Activated naive CD4-positive, alpha-beta T cell treated with anti-CD3 and anti-CD28 coated beads, Interleukin-2, amount 50 U/mL, for 24 hours (primary cell): ENCODE measurements around the gene SOX8.
"Not testable (repeated sequence)": the region's sequence is repeated elsewhere in the genome, so short reads cannot be mapped to it uniquely, and the experiment has no call there.

ENCODE experiments used
- H3K27ac Mint-ChIP-seq: one replicate; pipeline ENCODE4 v1.8.0; 2021; ENCODE audit warnings: mild to moderate bottlenecking, mixed read lengths
- H3K27me3 Mint-ChIP-seq: one replicate; pipeline ENCODE4 v1.8.0; 2021; ENCODE audit warnings: mixed read lengths
- H3K36me3 Mint-ChIP-seq: one replicate; pipeline ENCODE4 v1.8.0; 2021; ENCODE audit warnings: mixed read lengths
- H3K4me1 Mint-ChIP-seq: one replicate; pipeline ENCODE4 v1.8.0; 2021; ENCODE audit warnings: mixed read lengths
- H3K4me3 Mint-ChIP-seq: one replicate; pipeline ENCODE4 v1.8.0; 2021; ENCODE audit warnings: mild to moderate bottlenecking, mixed read lengths
- H3K9me3 Mint-ChIP-seq: one replicate; pipeline ENCODE4 v1.8.0; 2021; ENCODE audit warnings: mixed read lengths

The SOX8 gene

GRCh38 chr16:1013593-1013900, 32.0 kb downstream of the SOX8 start:
- Mint-ChIP-seq H3K4me1 (peaks cover 10% of the 10 kb centered on the region), H3K27me3 (no peaks in the 10 kb centered on the region), H3K9me3 (no peaks in the 10 kb centered on the region), H3K4me3 (no peak overlapping the region), H3K36me3 (no peaks in the 10 kb centered on the region), H3K27ac (no peak overlapping the region)

DNA sequence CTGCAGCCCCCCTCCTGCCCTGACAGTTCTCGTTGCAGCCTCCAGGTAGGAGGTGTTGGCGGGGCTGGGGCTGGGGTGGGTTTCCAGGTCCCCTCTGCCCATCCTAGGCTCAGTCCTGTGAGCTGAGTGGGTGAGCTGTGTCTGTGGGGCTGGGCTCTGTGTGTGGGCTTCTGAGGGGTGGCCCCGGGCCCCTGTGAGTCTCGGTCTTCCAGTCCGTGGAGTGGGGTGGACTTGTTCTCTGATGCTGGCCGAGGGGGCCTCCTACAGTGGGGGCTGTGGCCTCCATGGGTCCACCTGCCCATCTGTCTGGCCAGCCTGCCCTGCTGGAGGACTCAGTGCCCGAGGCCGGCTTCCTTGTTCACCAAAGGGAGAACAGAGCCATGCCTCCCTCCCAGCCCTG, 32.7 kb downstream of the SOX8 start:
- Mint-ChIP-seq H3K36me3 (no peaks in the 10 kb centered on the region), H3K9me3 (no peaks in the 10 kb centered on the region), H3K4me1 (peaks cover 3% of the 10 kb centered on the region), H3K27me3 (no peaks in the 10 kb centered on the region), H3K27ac (no peak overlapping the region), H3K4me3 (no peak overlapping the region)

DNA sequence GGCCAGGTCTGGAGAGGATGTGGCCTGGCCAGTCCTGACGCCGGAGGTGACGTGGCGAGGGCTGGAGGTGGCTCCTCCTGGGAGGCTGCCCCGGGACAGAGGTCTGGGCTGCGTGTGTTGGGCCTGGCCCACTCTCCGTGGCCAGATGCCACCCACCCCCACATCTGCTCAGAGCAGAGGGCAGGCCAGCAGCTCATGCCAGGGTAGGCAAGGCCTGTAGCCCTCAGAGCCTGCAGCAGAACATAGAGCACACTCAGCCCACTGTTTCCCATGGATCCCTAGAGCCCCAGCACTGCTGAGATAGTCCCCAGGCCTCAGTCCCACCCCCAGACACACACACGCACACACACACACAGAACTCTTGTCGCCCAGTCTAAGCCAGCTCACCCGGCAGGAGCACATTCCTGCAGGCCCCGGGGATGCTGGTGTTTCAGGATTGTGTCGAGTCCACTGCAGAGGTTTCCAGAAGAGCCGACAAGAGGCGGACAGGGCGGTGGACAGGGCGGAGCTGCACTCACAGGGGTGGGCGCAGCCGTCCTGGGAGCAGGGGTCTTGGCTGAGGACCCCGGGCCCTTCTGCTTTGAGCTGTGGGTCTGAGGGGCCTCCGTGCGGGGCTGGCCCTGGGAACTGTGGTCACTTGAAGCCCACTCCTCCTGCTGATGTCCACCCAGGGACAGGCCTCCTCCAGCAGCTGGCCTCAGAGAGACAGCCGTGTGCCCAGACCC, 33.4 kb downstream of the SOX8 start:
- no peak overlapping the region for H3K4me3 Mint-ChIP-seq
- H3K27ac Mint-ChIP-seq, result no peak overlapping the region
- no peaks in the 10 kb centered on the region for H3K4me1 Mint-ChIP-seq
- no peaks in the 10 kb centered on the region for H3K36me3 Mint-ChIP-seq
- no peaks in the 10 kb centered on the region for H3K27me3 Mint-ChIP-seq
- H3K9me3 Mint-ChIP-seq, result no peaks in the 10 kb centered on the region

DNA sequence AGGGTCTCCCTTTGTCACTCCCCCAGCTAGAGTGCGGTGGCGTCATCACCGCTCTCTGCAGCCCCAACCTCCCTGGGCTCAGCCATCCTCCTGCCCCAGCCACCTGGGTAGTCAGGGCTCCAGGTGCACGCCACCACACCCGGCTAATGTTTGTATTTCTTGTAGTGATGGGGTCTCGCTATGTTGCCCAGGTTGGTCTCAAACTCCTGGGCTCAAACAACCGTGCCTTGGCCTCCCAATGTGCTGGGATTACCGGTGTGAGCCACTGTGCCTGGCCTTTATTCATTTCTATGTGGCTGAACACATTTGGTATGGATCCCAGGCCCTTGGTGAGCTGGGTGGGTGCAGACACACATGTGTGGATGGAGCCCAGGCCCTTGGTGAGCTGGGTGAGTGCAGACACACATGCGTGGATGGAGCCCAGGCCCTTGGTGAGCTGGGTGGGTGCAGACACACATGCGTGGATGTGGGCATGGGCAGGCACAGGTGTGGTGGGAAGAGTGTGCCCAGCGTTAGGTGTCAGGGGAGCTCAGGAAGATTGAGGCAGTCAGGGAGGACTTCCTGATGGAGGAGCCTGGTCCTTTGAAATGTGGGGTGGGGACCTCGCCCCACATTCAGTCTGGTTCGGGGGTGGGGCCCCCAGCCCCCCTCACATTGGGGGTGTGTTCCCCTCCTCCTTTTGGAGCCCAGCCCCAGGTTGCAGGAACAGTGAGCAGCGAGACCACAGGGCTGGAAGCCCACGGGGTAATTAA, 37.1 kb downstream of the SOX8 start:
- H3K4me1 Mint-ChIP-seq, result no peaks in the 10 kb centered on the region
- H3K9me3 Mint-ChIP-seq, result no peaks in the 10 kb centered on the region
- no peak overlapping the region for H3K4me3 Mint-ChIP-seq
- no peaks in the 10 kb centered on the region for H3K36me3 Mint-ChIP-seq
- H3K27ac Mint-ChIP-seq, result no peak overlapping the region
- H3K27me3 Mint-ChIP-seq, result no peaks in the 10 kb centered on the region

DNA sequence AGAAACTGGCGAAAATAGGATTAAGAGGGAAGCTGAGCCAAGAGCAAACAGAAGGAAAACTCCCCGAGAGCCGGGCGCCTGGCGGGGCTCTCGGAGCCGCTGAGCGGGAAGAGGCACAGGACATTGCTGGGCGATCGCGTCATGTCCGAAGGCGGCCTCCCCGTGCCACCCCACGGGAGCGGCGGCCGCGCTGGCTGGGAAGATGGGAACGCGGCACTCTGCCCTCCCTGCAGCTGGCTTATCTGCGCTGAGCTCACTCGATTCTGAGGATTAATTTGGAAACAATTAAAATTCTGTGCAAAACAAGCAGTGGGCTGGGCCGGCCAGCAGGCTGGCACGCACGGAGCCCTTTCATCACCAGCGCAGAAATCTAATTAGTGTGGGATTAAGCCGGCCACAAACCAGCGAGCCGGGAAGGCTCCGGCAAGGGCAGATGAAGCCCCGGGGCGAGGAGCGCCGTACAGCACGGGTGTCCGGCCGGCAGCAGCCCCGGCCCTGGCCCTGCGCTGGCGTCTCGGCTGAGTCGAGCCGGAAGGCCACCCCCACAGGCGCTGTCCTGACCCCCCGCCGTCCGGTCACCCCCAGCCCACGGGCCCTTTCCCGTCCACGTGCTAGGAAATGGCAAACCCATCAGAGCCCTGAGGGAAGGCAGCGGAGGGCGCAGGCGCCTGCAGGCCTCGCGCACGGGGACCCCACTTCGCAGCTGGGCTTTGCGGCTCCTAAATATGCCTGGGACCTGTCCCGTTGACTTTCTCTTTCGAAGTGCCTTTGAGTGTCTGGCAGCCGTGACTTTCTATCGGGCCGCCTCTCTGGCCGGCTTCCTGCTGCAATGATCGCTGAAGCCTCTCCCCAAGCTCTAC, 37.9 kb downstream of the SOX8 start:
- Mint-ChIP-seq H3K4me3 (no peak overlapping the region), H3K27ac (no peak overlapping the region), H3K36me3 (no peaks in the 10 kb centered on the region), H3K9me3 (no peaks in the 10 kb centered on the region), H3K27me3 (no peaks in the 10 kb centered on the region), H3K4me1 (no peaks in the 10 kb centered on the region)

DNA sequence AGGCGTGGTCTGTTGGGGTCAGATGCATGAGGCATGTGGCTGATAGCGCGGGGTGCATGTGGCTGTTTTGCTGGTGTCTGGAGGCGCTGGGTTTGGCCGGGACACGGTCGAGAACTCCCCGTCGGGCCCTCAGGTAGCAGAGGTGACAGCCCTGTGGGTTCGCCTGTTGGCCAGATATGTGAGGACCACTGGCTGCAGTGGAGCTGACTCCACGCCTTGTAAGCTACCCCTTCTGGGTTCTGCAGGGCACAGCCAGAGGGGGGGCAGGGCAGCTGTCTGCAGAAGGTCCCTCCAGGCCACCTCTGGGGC, 38.5 kb downstream of the SOX8 start:
- H3K9me3 Mint-ChIP-seq, result no peaks in the 10 kb centered on the region
- H3K27me3 Mint-ChIP-seq, result no peaks in the 10 kb centered on the region
- no peak overlapping the region for H3K27ac Mint-ChIP-seq
- H3K4me3 Mint-ChIP-seq, result no peak overlapping the region
- no peaks in the 10 kb centered on the region for H3K36me3 Mint-ChIP-seq
- H3K4me1 Mint-ChIP-seq, result no peaks in the 10 kb centered on the region

- Mint-ChIP-seq H3K27ac (no peak overlapping the region), H3K36me3 (no peaks in the 10 kb centered on the region), H3K4me3 (no peak overlapping the region), H3K9me3 (no peaks in the 10 kb centered on the region), H3K4me1 (no peaks in the 10 kb centered on the region), H3K27me3 (no peaks in the 10 kb centered on the region)
Observed at GRCh38 chr16:1020591-1020990, 39.0 kb downstream of the SOX8 start.

DNA sequence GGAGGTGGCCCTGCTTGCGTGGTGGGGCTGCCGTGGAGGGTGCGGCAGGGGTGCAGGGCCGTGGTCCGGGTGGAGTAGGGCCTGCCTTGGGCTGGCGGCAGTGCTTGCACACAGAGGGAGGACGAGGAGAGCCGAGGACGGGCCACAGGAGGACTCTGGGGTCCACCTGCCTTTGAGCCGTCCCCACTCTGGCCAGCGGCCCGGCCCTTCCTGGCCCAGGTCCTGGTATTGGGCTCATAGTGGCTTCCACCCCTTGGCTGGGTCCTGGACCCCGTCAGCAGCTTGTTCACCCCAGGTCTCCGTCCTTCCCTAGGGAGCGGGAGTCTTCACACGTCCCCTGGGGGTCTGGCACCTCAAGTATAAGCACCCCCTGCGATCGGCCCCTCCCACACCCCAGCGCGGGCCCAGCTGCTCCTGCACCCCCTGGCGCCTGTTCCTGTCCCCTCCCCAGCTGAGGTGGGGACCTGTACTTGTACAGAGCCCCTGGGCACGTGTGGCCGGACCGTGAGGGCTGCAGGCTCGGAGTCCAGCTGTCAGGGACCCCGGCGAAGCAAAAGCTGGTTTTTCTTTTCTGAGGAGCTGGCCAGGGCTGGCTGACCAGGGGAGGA, 40.1 kb downstream of the SOX8 start:
- H3K4me3 Mint-ChIP-seq, result no peak overlapping the region
- no peaks in the 10 kb centered on the region for H3K36me3 Mint-ChIP-seq
- no peaks in the 10 kb centered on the region for H3K4me1 Mint-ChIP-seq
- H3K27me3 Mint-ChIP-seq, result peaks cover under 1% of the 10 kb centered on the region
- no peak overlapping the region for H3K27ac Mint-ChIP-seq
- no peaks in the 10 kb centered on the region for H3K9me3 Mint-ChIP-seq

DNA sequence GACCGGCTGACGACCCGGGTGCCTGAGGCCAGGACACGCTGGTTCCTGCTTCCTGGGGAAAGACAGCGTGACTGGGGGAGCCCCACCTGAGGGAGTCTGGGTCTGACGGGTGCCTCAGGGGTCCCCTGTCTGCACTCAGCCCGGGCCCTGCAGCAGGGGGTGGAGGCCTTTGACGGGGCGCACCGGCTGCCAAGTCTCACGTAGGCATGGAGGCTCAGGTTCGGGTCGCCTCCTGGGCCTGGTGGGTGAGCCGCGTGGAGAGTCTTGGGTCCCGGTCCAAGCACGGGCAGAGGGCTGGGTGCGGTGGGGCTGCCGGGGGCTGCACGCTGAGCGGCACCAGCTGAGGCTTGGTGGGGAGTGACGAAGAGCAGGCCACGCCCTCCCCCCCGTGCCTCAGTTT, 40.9 kb downstream of the SOX8 start:
- Mint-ChIP-seq H3K9me3 (no peaks in the 10 kb centered on the region), H3K4me3 (no peak overlapping the region), H3K4me1 (no peaks in the 10 kb centered on the region), H3K27ac (no peak overlapping the region), H3K27me3 (peaks cover 2% of the 10 kb centered on the region), H3K36me3 (no peaks in the 10 kb centered on the region)

DNA sequence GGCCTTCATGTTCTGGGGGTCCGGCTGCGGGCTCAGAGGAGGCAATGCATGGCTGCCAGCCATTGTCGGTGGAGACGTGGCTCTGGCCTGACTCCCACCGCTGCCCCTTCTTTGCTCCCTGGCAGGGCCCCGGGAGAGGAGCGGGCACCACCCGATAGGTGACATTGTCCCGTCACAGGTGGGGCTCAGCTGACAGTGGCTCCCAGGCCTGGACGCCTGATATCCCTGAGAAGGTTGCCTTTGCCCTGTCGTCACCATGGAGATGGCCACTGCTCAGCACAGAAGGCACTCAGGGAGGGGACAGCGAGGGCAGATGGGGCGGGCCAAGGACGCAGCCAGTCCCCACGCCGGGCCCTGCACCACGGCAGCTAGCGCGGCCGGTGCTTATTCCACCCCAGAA, 42.6 kb downstream of the SOX8 start:
- Mint-ChIP-seq H3K27ac (no peak overlapping the region), H3K4me3 (no peak overlapping the region), H3K27me3 (peaks cover 5% of the 10 kb centered on the region), H3K4me1 (no peaks in the 10 kb centered on the region), H3K36me3 (no peaks in the 10 kb centered on the region), H3K9me3 (no peaks in the 10 kb centered on the region)

GRCh38 chr16:1025183-1025809, 43.7 kb downstream of the SOX8 start:
- not testable (repeated sequence) for H3K36me3 Mint-ChIP-seq, H3K4me1 Mint-ChIP-seq, H3K27ac Mint-ChIP-seq, H3K27me3 Mint-ChIP-seq, H3K9me3 Mint-ChIP-seq, H3K4me3 Mint-ChIP-seq

GRCh38 chr16:1026057-1026783, 44.6 kb downstream of the SOX8 start:
- Mint-ChIP-seq H3K9me3 (no peaks in the 10 kb centered on the region), H3K4me3 (no peak overlapping the region), H3K4me1 (no peaks in the 10 kb centered on the region), H3K27ac (peak overlapping the region; percentile 41), H3K27me3 (peaks cover 7% of the 10 kb centered on the region), H3K36me3 (no peaks in the 10 kb centered on the region)

DNA sequence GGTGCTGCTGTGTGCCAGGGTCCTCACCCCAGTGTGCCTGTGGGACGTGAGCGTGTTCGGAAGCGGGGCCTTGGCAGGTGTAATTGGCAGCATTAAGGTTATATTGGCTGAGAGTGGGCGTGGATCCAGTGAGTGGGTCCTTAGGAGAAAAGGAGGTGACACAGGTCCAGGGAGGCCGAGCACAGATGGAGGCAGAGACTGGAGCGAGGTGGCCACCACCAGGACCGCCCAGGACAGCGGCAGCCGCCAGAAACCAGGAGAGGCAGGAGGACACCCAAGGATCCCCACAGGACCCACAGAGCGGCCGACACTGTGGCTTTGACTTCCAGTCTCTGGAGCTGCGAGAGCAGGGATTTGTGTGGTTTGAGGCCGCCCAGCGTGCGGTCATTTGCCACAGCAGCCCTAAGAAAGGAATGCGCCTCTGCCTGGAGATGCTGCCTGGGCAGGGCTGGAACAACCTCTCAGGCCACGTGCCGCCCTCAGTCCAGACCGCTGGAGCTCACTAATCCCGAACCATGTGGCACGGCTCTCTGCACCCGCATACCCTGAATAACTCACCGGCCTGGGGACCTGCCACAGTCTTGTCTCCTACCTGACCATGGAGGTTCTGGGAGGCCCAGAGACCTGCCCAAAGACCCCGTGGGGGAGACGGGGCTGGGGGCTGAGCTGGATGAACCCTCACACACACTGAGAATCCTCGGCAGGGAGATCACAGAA, 45.4 kb downstream of the SOX8 start:
- H3K27ac Mint-ChIP-seq, result peak overlapping the region; percentile 41
- H3K9me3 Mint-ChIP-seq, result no peaks in the 10 kb centered on the region
- H3K4me1 Mint-ChIP-seq, result no peaks in the 10 kb centered on the region
- H3K36me3 Mint-ChIP-seq, result no peaks in the 10 kb centered on the region
- H3K27me3 Mint-ChIP-seq, result peaks cover 7% of the 10 kb centered on the region
- no peak overlapping the region for H3K4me3 Mint-ChIP-seq

DNA sequence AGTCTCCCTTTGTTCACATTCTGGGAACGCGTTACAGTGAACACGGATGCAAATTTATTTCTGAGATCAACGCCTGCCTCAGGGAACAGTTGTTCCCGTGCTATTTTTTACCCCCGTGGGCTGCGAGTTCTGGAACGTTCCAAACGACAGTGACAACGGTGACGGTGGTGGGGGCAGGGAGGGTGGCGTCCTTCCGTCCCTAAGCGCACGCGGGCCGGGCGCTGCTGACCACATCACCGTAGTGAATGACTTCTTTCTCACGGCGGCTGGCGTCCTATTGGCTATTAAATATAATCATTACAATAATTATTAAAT, 45.9 kb downstream of the SOX8 start:
- H3K36me3 Mint-ChIP-seq, result no peaks in the 10 kb centered on the region
- no peaks in the 10 kb centered on the region for H3K9me3 Mint-ChIP-seq
- no peaks in the 10 kb centered on the region for H3K4me1 Mint-ChIP-seq
- peaks cover 7% of the 10 kb centered on the region for H3K27me3 Mint-ChIP-seq
- no peak overlapping the region for H3K27ac Mint-ChIP-seq
- H3K4me3 Mint-ChIP-seq, result no peak overlapping the region

DNA sequence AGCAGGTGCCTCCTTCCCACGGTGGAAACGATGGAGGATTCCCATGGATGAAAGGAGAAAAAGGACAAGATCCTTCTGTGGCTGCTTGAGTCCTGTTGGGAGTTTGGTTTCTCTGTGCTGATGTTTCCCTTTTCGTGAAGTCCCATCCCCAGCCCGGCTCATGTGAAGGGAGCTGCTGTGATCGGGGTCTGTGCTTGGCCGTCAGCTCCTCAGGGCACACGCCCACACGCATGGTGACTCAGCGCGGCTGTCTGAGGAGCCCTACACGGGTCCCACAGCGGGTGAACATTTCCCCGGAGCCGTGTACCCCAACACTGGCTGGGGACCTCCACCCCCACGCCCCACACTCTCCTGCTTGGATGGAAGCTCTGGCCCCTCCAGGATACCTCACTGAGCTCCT, 46.5 kb downstream of the SOX8 start:
- no peak overlapping the region for H3K27ac Mint-ChIP-seq
- peaks cover 7% of the 10 kb centered on the region for H3K27me3 Mint-ChIP-seq
- no peaks in the 10 kb centered on the region for H3K9me3 Mint-ChIP-seq
- H3K4me3 Mint-ChIP-seq, result no peak overlapping the region
- no peaks in the 10 kb centered on the region for H3K36me3 Mint-ChIP-seq
- H3K4me1 Mint-ChIP-seq, result no peaks in the 10 kb centered on the region
